Measurements from ENCODE around the gene MXRA7. TPM values are rescaled to one million over a fixed set of nuclear protein-coding genes. Genes with fewer than 3 reads are reported as not detected.

MXRA7 gene
- total RNA-seq, 1 donor: 244 TPM

GRCh38 chr17:76672270-76672851 is 38.4 kb downstream of the MXRA7 start:
- peak overlapping the region; percentile 78 for H3K4me3 ChIP-seq (ENCODE audit: low read depth, low read length)
- no peak for TF ChIP-seq CTCF (IDR thresholded peaks at IDR 0.05; ENCODE audit: insufficient read depth, low read depth, low read length)
- DNase-seq (ENCODE audit: low read depth): no peak

GRCh38 chr17:76671912-76672262 is 38.9 kb downstream of the MXRA7 start:
- TF ChIP-seq CTCF (IDR thresholded peaks at IDR 0.05; ENCODE audit: insufficient read depth, low read depth, low read length): no peak
- DNase-seq (ENCODE audit: low read depth): no peak

GRCh38 chr17:76671123-76671911 is 39.4 kb downstream of the MXRA7 start:
- H3K4me3 ChIP-seq (ENCODE audit: low read depth, low read length): peak overlapping the region; percentile 78
- DNase-seq (ENCODE audit: low read depth): peak; percentile 100
- TF ChIP-seq CTCF (IDR thresholded peaks at IDR 0.05; ENCODE audit: insufficient read depth, low read depth, low read length): no peak

More at GRCh38 chr17:76671912-76672262, 38.9 kb downstream of the MXRA7 start:
- H3K4me3 ChIP-seq (ENCODE audit: low read depth, low read length): peak overlapping the region; percentile 78

- no peak for DNase-seq (ENCODE audit: low read depth)
- no peak overlapping the region for H3K4me3 ChIP-seq (ENCODE audit: low read depth, low read length)
- TF ChIP-seq CTCF (IDR thresholded peaks at IDR 0.05; ENCODE audit: insufficient read depth, low read depth, low read length): no peak
Observed at GRCh38 chr17:76670718-76671122, 40.0 kb downstream of the MXRA7 start.

- TF ChIP-seq CTCF (IDR thresholded peaks at IDR 0.05; ENCODE audit: insufficient read depth, low read depth, low read length): no peak
- H3K4me3 ChIP-seq (ENCODE audit: low read depth, low read length): no peak overlapping the region
- no peak for DNase-seq (ENCODE audit: low read depth)
Observed at GRCh38 chr17:76670020-76670717, 40.6 kb downstream of the MXRA7 start.

GRCh38 chr17:76667786-76668453 is 42.8 kb downstream of the MXRA7 start:
- TF ChIP-seq CTCF (IDR thresholded peaks at IDR 0.05; ENCODE audit: insufficient read depth, low read depth, low read length): no peak
- H3K4me3 ChIP-seq (ENCODE audit: low read depth, low read length): no peak overlapping the region
- peak; percentile 79 for DNase-seq (ENCODE audit: low read depth)
